Gastrocnemius medialis (tissue), 4 donors: Measurements from ENCODE around the gene RACGAP1.

Source experiments
- CTCF ChIP-seq, 5 experiments: fragments of 450-650 bp in 3 of 5; fragments of 200-600 bp in 2 of 5; sonication (generic) in 2 of 5; IDR thresholded peaks in 4 of 5; conservative IDR thresholded peaks in 1 of 5; 1 replicate in 4 of 5; 2 replicates in 1 of 5; pipeline ENCODE4 v1.5.1; 2016 to 2019; ENCODE audit warnings: antibody characterized with exemption in 5 of 5, mild to moderate bottlenecking in 3 of 5, moderate library complexity in 3 of 5
- POLR2A ChIP-seq, 2 donors: fragments of 450-650 bp; IDR thresholded peaks; one replicate each; pipeline ENCODE4 v1.6.1; 2017; ENCODE audit warnings: antibody characterized with exemption in 2 of 2, mild to moderate bottlenecking in 2 of 2, moderate library complexity in 2 of 2

DNA sequence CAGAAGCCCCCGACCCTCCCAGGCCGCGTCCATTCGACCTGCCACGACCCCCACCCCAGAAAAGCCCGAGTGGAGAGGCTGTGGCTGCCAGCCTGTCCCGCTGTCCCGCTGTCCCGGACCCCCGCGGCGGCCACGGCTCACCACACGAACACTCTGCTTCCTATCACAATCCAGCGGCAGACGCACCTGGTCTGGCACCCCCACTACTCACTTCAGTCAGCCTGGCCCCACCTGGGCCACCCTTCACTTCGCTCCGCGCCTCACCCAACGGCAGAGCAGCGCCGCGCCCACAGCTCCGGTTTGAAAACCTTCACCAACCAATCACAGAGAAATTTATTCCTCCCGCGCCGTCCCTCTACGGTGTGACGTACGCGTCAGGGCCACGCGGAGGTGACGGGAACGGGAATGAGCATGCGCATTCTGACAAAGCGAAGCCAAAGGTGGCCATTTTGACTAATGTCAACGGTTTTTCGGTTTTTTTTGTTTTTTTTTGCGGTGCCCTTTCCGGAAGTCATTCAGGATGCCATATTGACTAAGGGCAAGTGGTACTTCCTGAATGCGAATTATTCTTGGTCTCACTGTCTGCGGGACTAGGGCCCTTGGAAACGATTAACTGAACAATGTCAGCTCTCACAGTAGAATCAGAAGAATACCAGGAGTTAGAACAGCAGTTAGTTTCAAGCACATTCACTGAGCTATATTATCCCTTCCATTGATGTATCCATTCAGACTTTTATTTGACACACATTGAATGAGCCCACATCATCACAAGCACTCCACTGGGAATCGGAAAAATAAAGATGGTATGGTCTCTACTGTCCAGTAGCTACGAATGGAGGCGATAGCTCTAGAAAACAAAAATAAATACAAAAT lies at the start of gene RACGAP1:
- TF ChIP-seq CTCF (IDR thresholded peaks at IDR 0.05 in 4 of 5, conservative IDR thresholded peaks at IDR 0.05 in 1 of 5) (no peak), POLR2A (IDR thresholded peaks at IDR 0.05) (peak in 1 of 2 donors; percentile 59)
